Muscle of back (tissue), 11 donors: Measurements from ENCODE around the gene LSM14A. TPM values are rescaled to one million over a fixed set of nuclear protein-coding genes. Genes with fewer than 3 reads are reported as not detected.
"Not testable (repeated sequence)": the region's sequence is repeated elsewhere in the genome, so short reads cannot be mapped to it uniquely, and the experiment has no call there.

Source experiments
- DNase-seq, 3 donors: peaks; one replicate each; pipeline versions ENCODE4 v3.0.0 to v3.0.0-alpha.2; 2013
- polyA plus RNA-seq, 10 donors: library from polyadenylated mRNA; unstranded; fragments of 120-200 nt; gene quantifications; one replicate each; pipeline ENCODE4 v1.2.1, GENCODE V29; 2013; ENCODE audit not compliant: insufficient read length in 10 of 10

The LSM14A gene
- polyA plus RNA-seq, 10 donors, result 66.4 to 125 (median 86.1) TPM

- DNase-seq, result no peak
Observed at GRCh38 chr19:34188408-34188807, 16.1 kb downstream of the LSM14A start.

GRCh38 chr19:34189199-34189916 lies 17.1 kb downstream of the LSM14A start:
- DNase-seq, result no peak

- DNase-seq, result no peak
Observed at GRCh38 chr19:34189917-34190425, 17.7 kb downstream of the LSM14A start.

GRCh38 chr19:34191355-34191962 lies 19.2 kb downstream of the LSM14A start:
- no peak for DNase-seq

- no peak for DNase-seq
Observed at GRCh38 chr19:34193439-34193838, 21.1 kb downstream of the LSM14A start.

- no peak for DNase-seq
Observed at GRCh38 chr19:34193876-34194275, 21.6 kb downstream of the LSM14A start.

- no peak for DNase-seq
Observed at GRCh38 chr19:34201133-34201532, 28.8 kb downstream of the LSM14A start.

- DNase-seq, result not testable (repeated sequence)
Observed at GRCh38 chr19:34205324-34205723, 33.0 kb downstream of the LSM14A start.

GRCh38 chr19:34208291-34208884 lies 36.1 kb downstream of the LSM14A start:
- DNase-seq, result no peak

- no peak for DNase-seq
Observed at GRCh38 chr19:34209726-34210125, 37.4 kb downstream of the LSM14A start.

- no peak for DNase-seq
Observed at GRCh38 chr19:34213283-34213682, 41.0 kb downstream of the LSM14A start.

- DNase-seq, result no peak
Observed at GRCh38 chr19:34214040-34214439, 41.7 kb downstream of the LSM14A start.

GRCh38 chr19:34215006-34215665 lies 42.8 kb downstream of the LSM14A start:
- DNase-seq, result no peak

- DNase-seq, result no peak
Observed at GRCh38 chr19:34215666-34216038, 43.3 kb downstream of the LSM14A start.

- not testable (repeated sequence) for DNase-seq
Observed at GRCh38 chr19:34216745-34217219, 44.5 kb downstream of the LSM14A start.

- DNase-seq, result peak in 2 of 3 donors; percentile 23 to 96
Observed at GRCh38 chr19:34217952-34218817, 45.9 kb downstream of the LSM14A start.

GRCh38 chr19:34218818-34219164 lies 46.5 kb downstream of the LSM14A start:
- DNase-seq, result no peak

GRCh38 chr19:34220472-34221063 lies 48.3 kb downstream of the LSM14A start:
- peak; percentile 31 to 65 (median 40) for DNase-seq

GRCh38 chr19:34222386-34222785 lies 50.1 kb downstream of the LSM14A start:
- no peak for DNase-seq

- DNase-seq, result no peak
Observed at GRCh38 chr19:34224996-34225658, 52.8 kb downstream of the LSM14A start.
